Vagina (tissue), 2 donors: ENCODE data around the gene AURKAIP1. TPM values are rescaled to one million over a fixed set of nuclear protein-coding genes. Genes with fewer than 3 reads are reported as not detected.

Experiments
- DNase-seq, 2 donors: peaks; one replicate each; pipeline ENCODE4 v3.0.0-alpha.2; 2017; ENCODE audit errors: extremely low spot score in 2 of 2
- H3K27ac ChIP-seq: fragments of 200-600 bp; sonication (generic); one replicate; pipeline ENCODE4 v1.5.1; 2019
- H3K27me3 ChIP-seq: fragments of 200-600 bp; sonication (generic); one replicate; pipeline ENCODE4 v1.5.1; 2019
- H3K36me3 ChIP-seq, 2 donors: fragments of 200-600 bp; sonication (generic); one replicate each; pipeline ENCODE4 v1.5.1; 2017 to 2019
- H3K4me1 ChIP-seq: fragments of 200-600 bp; sonication (generic); one replicate; pipeline ENCODE4 v1.5.1; 2019
- H3K4me3 ChIP-seq, 2 donors: fragments of 200-600 bp; sonication (generic); 1 replicate in 1 of 2; 2 replicates in 1 of 2; pipeline ENCODE4 v1.5.1; 2016 to 2019
- H3K9me3 ChIP-seq: fragments of 200-600 bp; sonication (generic); one replicate; pipeline ENCODE4 v1.5.1; 2019
- POLR2A ChIP-seq, 2 donors: fragments of 450-650 bp; IDR thresholded peaks; one replicate each; pipeline ENCODE4 v1.6.1; 2017; ENCODE audit warnings: antibody characterized with exemption in 2 of 2, mild to moderate bottlenecking in 2 of 2, moderate library complexity in 2 of 2
- POLR2AphosphoS5 ChIP-seq, 2 donors: sonication (generic); formaldehyde crosslinking; IDR thresholded peaks; one replicate each; pipeline ENCODE4 v1.9.0; 2017; ENCODE audit warnings: antibody characterized with exemption in 2 of 2, mild to moderate bottlenecking in 2 of 2, low read depth in 1 of 2; ENCODE audit not compliant: insufficient read depth in 1 of 2
- intact Hi-C: fragments of 100-400 bp; cut with DNase I; formaldehyde crosslinking; loops from one replicate; pipeline ENCODE4 v1.15.1; 2023
- total RNA-seq: library from RNA; depleted of rRNA; stranded (reverse); fragments of >200 nt; gene quantifications from one replicate; pipeline ENCODE4 v1.2.3, GENCODE V29; 2016
- TF ChIP-seq, protein P1 (sequence below), 3 experiments: fragments of 450-650 bp in 2 of 3; fragments of 200-600 bp in 1 of 3; sonication (generic) in 1 of 3; IDR thresholded peaks; one replicate each; pipeline ENCODE4 v1.5.1; 2017 to 2019; ENCODE audit warnings: antibody characterized with exemption in 3 of 3, mild to moderate bottlenecking in 2 of 3, moderate library complexity in 2 of 3

AURKAIP1 gene
- total RNA-seq, 1 donor from 2014 or later, result 94.5 TPM

DNA sequence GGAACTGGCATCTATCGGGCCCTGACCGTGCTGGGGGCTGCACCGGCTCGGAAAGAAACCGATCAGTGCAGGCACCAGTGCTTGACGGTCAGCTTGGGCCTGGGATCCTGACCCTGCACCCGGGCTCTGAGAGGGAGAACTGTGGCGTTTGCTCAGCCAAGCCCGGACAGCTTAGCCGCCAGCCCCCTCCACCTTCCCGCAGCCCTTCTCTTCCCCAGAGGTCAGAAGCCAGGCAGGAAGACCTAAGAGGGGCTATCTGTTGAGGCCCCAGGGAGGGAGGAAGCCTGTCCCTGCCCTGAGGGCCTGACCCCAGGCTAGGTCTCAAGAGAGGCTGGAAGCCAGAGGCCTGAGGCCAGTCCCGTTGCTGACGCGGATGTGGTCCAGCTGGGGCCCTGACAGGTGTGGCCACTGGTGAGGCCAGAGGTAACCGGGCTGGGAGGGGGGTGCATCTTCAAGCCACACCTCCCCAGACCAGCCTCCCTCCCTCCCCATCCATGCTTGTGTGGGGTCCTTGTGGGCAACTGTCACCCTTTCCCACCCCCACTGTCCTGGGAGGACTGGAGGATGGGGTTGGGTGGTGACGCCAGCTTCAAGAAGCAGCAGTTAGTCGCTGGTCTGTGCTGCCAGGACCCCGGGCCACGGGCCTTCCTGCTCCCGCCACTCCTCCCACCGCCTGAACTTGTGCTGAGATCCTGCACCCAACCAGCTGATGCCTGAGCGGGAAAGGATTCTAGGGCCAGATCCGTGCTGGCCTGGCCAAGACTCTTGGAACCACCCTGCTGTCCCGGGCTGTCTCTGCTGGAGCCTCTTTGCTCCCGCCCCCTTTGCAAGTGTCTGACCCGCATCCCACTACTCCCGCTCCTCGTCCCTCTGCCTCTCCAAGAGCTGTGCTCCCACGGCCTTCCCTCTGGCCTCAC lies 23.2 kb downstream of the AURKAIP1 start:
- no peaks in the 10 kb centered on the region for H3K9me3 ChIP-seq
- TF ChIP-seq POLR2A (IDR thresholded peaks at IDR 0.05) (no peak), POLR2AphosphoS5 (IDR thresholded peaks at IDR 0.05; ENCODE audit: insufficient read depth in 1 of 2, low read depth in 1 of 2) (peak in 1 of 2 donors; percentile 58)
- TF ChIP-seq, protein P1, sequence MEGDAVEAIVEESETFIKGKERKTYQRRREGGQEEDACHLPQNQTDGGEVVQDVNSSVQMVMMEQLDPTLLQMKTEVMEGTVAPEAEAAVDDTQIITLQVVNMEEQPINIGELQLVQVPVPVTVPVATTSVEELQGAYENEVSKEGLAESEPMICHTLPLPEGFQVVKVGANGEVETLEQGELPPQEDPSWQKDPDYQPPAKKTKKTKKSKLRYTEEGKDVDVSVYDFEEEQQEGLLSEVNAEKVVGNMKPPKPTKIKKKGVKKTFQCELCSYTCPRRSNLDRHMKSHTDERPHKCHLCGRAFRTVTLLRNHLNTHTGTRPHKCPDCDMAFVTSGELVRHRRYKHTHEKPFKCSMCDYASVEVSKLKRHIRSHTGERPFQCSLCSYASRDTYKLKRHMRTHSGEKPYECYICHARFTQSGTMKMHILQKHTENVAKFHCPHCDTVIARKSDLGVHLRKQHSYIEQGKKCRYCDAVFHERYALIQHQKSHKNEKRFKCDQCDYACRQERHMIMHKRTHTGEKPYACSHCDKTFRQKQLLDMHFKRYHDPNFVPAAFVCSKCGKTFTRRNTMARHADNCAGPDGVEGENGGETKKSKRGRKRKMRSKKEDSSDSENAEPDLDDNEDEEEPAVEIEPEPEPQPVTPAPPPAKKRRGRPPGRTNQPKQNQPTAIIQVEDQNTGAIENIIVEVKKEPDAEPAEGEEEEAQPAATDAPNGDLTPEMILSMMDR (IDR thresholded peaks at IDR 0.05), result no peak
- intact Hi-C loops, result no loop called here
- peak overlapping the region; percentile 17 to 26 for H3K4me3 ChIP-seq
- peak overlapping the region; percentile 69 for H3K27ac ChIP-seq
- DNase-seq, result no peak
- H3K36me3 ChIP-seq, result peaks cover 0 to 8% of the 10 kb centered on the region in 2 donors
- H3K27me3 ChIP-seq, result no peaks in the 10 kb centered on the region
- peaks cover 72% of the 10 kb centered on the region for H3K4me1 ChIP-seq

DNA sequence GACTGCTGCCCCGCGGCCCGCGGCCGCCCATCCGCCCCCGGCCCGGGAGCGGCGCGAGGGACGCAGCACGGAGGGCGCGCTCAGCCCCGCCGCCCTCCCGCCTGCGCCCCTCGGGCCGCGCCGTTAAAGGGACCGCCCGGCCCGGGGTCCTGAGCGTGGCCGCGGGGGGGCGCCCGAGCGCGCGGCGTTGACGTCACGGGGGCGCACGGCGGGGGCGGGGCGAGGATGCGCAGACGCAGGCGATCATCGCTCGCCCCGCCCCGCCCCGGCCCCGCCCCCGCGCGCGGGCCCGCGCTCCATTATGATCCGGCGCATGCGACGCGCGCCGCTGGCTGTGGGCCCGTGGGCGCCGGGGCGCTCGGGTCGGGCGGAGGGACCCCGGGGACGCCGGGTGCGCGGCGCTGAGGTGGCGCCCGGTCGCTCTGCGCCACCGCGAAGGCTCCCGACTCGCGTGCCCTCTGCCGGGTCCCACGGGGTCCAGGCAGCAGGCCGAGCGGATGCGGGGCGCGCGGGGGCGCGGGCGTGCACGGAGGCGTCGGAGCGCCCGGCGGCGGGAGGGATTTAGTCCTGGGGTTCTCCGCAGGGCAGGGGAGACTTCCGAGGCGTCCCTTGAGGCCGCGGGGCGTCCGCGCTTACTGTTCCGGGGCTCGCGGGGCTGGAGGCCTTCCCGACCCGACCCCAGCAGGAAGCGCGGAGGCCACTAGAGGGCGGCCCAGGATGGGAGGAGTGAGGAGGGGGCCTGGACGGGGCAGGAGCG lies 25.6 kb downstream of the AURKAIP1 start, which contains the start of gene DVL1:
TSS of gene DVL1 (minus strand) at position 163 of the 757 bp plus-strand sequence. CDS start 353 bp downstream, outside the sequence.
- peaks cover 72% of the 10 kb centered on the region for H3K4me1 ChIP-seq
- TF ChIP-seq POLR2A (IDR thresholded peaks at IDR 0.05) (peak in 1 of 2 donors; percentile 47), POLR2AphosphoS5 (IDR thresholded peaks at IDR 0.05; ENCODE audit: insufficient read depth in 1 of 2, low read depth in 1 of 2) (no peak)
- TF ChIP-seq, protein P1 (IDR thresholded peaks at IDR 0.05), result peak in 1 of 3 experiments; percentile 60
- peak within 1 kb of the TSS; percentile 71 to 97 for H3K4me3 ChIP-seq
- no peaks in the 10 kb centered on the region for H3K27me3 ChIP-seq
- intact Hi-C loops, result loop anchor here (5.0 kb wide), 1 partner anchor 42 kb away; the partner anchor contains the start of genes ACAP3 and PUSL1
- DNase-seq, result no peak
- H3K36me3 ChIP-seq, result peaks cover 0 to 8% of the 10 kb centered on the region in 2 donors
- H3K9me3 ChIP-seq, result no peaks in the 10 kb centered on the region
- peak within 1 kb of the TSS; percentile 95 for H3K27ac ChIP-seq

DNA sequence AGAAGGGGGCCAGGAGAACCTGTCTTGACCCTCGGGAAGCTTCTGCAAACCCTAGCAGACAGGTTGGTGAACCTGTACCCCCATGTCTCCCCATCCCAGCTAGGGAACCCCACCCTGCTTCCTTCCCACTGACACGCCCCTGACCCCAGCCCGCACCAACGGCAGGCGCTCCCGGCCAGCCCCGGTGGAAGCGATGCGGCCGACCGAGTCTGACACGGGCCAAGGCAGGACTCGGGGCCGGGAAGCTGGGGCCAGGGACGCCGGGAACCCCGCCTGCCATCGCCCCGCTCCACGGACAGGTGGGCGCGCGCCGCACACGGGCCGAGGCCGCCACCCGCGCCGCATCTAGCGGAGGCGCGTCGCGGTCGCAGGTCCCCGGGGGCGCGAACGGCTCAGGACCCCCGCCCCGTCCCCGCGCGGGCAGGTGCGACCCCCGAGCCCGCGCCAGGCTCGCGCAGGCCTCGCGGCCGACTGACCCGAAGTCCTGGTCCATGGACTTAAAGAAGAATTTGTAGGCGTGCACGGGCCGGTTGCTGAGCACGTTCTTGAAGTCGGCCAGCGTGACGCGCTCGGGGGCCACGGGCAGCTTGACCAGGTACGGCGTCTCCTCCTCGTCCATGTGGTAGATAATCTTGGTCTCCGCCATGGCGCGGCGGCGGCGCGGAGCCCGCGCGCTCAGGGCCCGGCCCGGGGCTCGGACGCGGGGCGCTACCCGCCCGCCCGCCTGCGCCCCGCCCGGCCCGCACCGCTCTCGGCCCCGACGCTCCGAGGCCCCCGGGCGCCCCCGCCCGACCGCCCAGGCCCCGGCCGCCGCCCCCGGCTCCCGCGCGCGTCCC lies 26.4 kb downstream of the AURKAIP1 start:
- DNase-seq, result no peak
- Histone ChIP-seq H3K4me1 (peaks cover 72% of the 10 kb centered on the region), H3K36me3 (peaks cover 0 to under 1% of the 10 kb centered on the region in 2 donors), H3K9me3 (no peaks in the 10 kb centered on the region), H3K27ac (peak overlapping the region; percentile 81), H3K4me3 (peak overlapping the region; percentile 71 to 97), H3K27me3 (no peaks in the 10 kb centered on the region)
- intact Hi-C loops, result loop anchor here (5.0 kb wide), 1 partner anchor 41 kb away; the partner anchor contains the start of genes ACAP3 and PUSL1
- TF ChIP-seq, protein P1 (IDR thresholded peaks at IDR 0.05), result no peak
- TF ChIP-seq POLR2A (IDR thresholded peaks at IDR 0.05) (no peak), POLR2AphosphoS5 (IDR thresholded peaks at IDR 0.05; ENCODE audit: insufficient read depth in 1 of 2, low read depth in 1 of 2) (no peak)

DNA sequence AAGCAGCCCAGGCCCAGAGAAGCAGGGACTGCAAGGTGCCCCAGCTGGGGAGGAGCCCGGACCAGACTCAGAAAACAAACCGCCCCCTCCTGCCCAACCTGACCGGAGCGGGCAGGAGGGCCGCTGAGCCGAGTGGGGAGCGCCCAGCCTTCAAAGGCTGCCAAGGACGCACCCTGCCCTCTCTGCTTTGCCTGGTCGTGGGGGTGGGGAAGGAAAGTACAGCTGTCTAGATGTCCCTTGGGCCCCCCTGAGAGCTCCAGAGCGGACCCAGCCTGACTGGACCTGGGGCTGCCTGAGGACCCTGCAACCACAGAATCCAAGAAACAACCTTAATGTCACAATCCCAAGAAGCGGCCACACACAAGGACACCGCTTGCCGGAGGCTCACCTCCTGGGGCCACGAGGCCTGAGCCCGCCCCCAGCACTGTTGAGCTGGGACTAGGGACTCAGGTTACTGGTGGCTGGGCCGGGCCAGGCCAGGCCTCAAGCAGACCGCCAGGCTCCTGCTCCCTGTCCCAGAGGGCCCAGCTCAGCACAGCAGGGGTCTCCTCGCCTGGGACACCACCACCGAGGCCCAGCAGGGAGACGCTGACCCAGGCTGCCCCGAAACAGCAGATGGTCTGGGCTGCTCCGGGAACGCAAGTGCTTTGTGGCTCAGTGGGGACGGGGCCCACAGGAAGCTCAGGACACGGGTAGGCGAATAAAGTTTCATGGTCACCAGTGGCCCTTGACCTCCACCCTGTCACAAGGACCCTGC lies 27.2 kb downstream of the AURKAIP1 start:
- H3K36me3 ChIP-seq, result no peaks in the 10 kb centered on the region
- no peak for DNase-seq
- TF ChIP-seq POLR2A (IDR thresholded peaks at IDR 0.05) (no peak), POLR2AphosphoS5 (IDR thresholded peaks at IDR 0.05; ENCODE audit: insufficient read depth in 1 of 2, low read depth in 1 of 2) (peak in 1 of 2 donors; percentile 25)
- TF ChIP-seq, protein P1 (IDR thresholded peaks at IDR 0.05), result no peak
- H3K27me3 ChIP-seq, result no peaks in the 10 kb centered on the region
- H3K4me3 ChIP-seq, result peak overlapping the region; percentile 71 to 97
- no peaks in the 10 kb centered on the region for H3K9me3 ChIP-seq
- H3K4me1 ChIP-seq, result peaks cover 67% of the 10 kb centered on the region
- intact Hi-C loops, result loop anchor here (5.0 kb wide), 1 partner anchor 41 kb away; the partner anchor contains the start of genes ACAP3 and PUSL1
- peak overlapping the region; percentile 81 for H3K27ac ChIP-seq
